Stimulated activated CD8-positive, alpha-beta memory T cell treated with anti-CD3 and anti-CD28 coated beads, Interleukin-15, amount 100 ng/mL, for 4 hours (primary cell): ENCODE results near the gene CBLB.
"Not testable (repeated sequence)": the region's sequence is repeated elsewhere in the genome, so short reads cannot be mapped to it uniquely, and the experiment has no call there.

Experiments
- DNase-seq, 2 donors: peaks; one replicate each; pipeline ENCODE4 v3.0.0-alpha.2; 2020; ENCODE audit warnings: low read depth in 2 of 2

CBLB gene

GRCh38 chr3:105755121-105755886 is 113.5 kb downstream of the CBLB start:
- no peak for DNase-seq

GRCh38 chr3:105752791-105753415 is 115.9 kb downstream of the CBLB start:
- DNase-seq, result no peak

GRCh38 chr3:105747696-105748095 is 121.1 kb downstream of the CBLB start:
- DNase-seq, result no peak

GRCh38 chr3:105747060-105747541 is 121.7 kb downstream of the CBLB start:
- DNase-seq, result no peak

GRCh38 chr3:105746231-105746996 is 122.4 kb downstream of the CBLB start:
- DNase-seq, result no peak

- DNase-seq, result no peak
Measured at GRCh38 chr3:105745046-105745445, 123.8 kb downstream of the CBLB start.

GRCh38 chr3:105744202-105744601 is 124.6 kb downstream of the CBLB start:
- DNase-seq, result no peak

- DNase-seq, result no peak
Measured at GRCh38 chr3:105733356-105733755, 135.5 kb downstream of the CBLB start.

GRCh38 chr3:105731686-105732085 is 137.1 kb downstream of the CBLB start:
- no peak for DNase-seq

- no peak for DNase-seq
Measured at GRCh38 chr3:105730801-105731354, 137.9 kb downstream of the CBLB start.

GRCh38 chr3:105729667-105730066 is 139.1 kb downstream of the CBLB start:
- DNase-seq, result no peak

GRCh38 chr3:105728771-105729312 is 140.0 kb downstream of the CBLB start:
- DNase-seq, result no peak

GRCh38 chr3:105727036-105727435 is 141.8 kb downstream of the CBLB start:
- DNase-seq, result not testable (repeated sequence)

GRCh38 chr3:105722943-105723556 is 145.8 kb downstream of the CBLB start:
- no peak for DNase-seq

GRCh38 chr3:105719791-105720190 is 149.0 kb downstream of the CBLB start:
- DNase-seq, result no peak

GRCh38 chr3:105715372-105715771 is 153.4 kb downstream of the CBLB start:
- DNase-seq, result no peak

GRCh38 chr3:105714453-105714852 is 154.4 kb downstream of the CBLB start:
- no peak for DNase-seq

- DNase-seq, result no peak
Measured at GRCh38 chr3:105708980-105709379, 159.8 kb downstream of the CBLB start.

- DNase-seq, result no peak
Measured at GRCh38 chr3:105707009-105707408, 161.8 kb downstream of the CBLB start.

GRCh38 chr3:105704726-105705410 is 163.9 kb downstream of the CBLB start:
- DNase-seq, result no peak

- DNase-seq, result no peak
Measured at GRCh38 chr3:105700575-105700974, 168.2 kb downstream of the CBLB start.
